Spleen (tissue), 11 donors: ENCODE measurements around the gene GALNT17. TPM values are rescaled to one million over a fixed set of nuclear protein-coding genes. Genes with fewer than 3 reads are reported as not detected.
A peak's percentile ranks its signal among the peaks of the same experiment; 100 is the strongest.

ENCODE experiments used
- DNase-seq: peaks from one replicate; pipeline ENCODE4 v3.0.0-alpha.2; 2020
- H3K27ac ChIP-seq, 8 donors: fragments of 200-600 bp; sonication (generic) in 7 of 8; 1 replicate in 4 of 8; 2 replicates in 4 of 8; pipeline versions ENCODE4 v1.5.0 to v1.8.0; 2016 to 2021; ENCODE audit warnings: inconsistent platforms in 4 of 8, mild to moderate bottlenecking in 4 of 8, moderate library complexity in 1 of 8
- H3K27me3 ChIP-seq, 7 donors: fragments of 200-600 bp; sonication (generic) in 6 of 7; replicated peaks in 1 of 7; 1 replicate in 4 of 7; 2 replicates in 3 of 7; pipeline versions ENCODE4 v1.5.0 to v1.8.0; 2016 to 2021; ENCODE audit warnings: inconsistent platforms in 3 of 7, mild to moderate bottlenecking in 1 of 7
- H3K36me3 ChIP-seq, 6 donors: fragments of 200-600 bp; sonication (generic) in 5 of 6; 1 replicate in 4 of 6; 2 replicates in 2 of 6; pipeline versions ENCODE4 v1.5.0 to v1.8.0; 2016 to 2021; ENCODE audit warnings: inconsistent platforms in 2 of 6
- H3K4me1 ChIP-seq, 6 donors: fragments of 200-600 bp; sonication (generic) in 5 of 6; 1 replicate in 3 of 6; 2 replicates in 3 of 6; pipeline versions ENCODE4 v1.5.0 to v1.8.0; 2016 to 2021; ENCODE audit warnings: inconsistent platforms in 3 of 6
- H3K4me3 ChIP-seq, 8 donors: fragments of 200-600 bp; sonication (generic) in 7 of 8; 1 replicate in 4 of 8; 2 replicates in 4 of 8; pipeline versions ENCODE4 v1.5.0 to v1.8.0; 2016 to 2021; ENCODE audit warnings: inconsistent platforms in 4 of 8, mild to moderate bottlenecking in 4 of 8, moderate library complexity in 2 of 8
- H3K9me3 ChIP-seq, 8 donors: fragments of 200-600 bp; sonication (generic) in 7 of 8; 1 replicate in 4 of 8; 2 replicates in 4 of 8; pipeline versions ENCODE4 v1.5.0 to v1.8.0; 2016 to 2021; ENCODE audit warnings: inconsistent platforms in 4 of 8
- CTCF ChIP-seq, 11 experiments: fragments of 200-600 bp in 7 of 11; fragments of 450-650 bp in 4 of 11; sonication (generic) in 4 of 11; IDR thresholded peaks in 8 of 11; conservative IDR thresholded peaks in 3 of 11; 1 replicate in 7 of 11; 2 replicates in 4 of 11; pipeline versions ENCODE4 v1.4.0 to v1.8.0; 2016 to 2021; ENCODE audit warnings: antibody characterized with exemption in 11 of 11, inconsistent platforms in 4 of 11, mild to moderate bottlenecking in 1 of 11
- POLR2A ChIP-seq, 3 donors: fragments of 450-650 bp; IDR thresholded peaks; one replicate each; pipeline ENCODE4 v1.5.1; 2017; ENCODE audit warnings: antibody characterized with exemption in 3 of 3, mild to moderate bottlenecking in 1 of 3
- POLR2AphosphoS5 ChIP-seq, 3 donors: sonication (generic); formaldehyde crosslinking; IDR thresholded peaks; one replicate each; pipeline ENCODE4 v1.5.1; 2017; ENCODE audit warnings: antibody characterized with exemption in 3 of 3
- WGBS, 5 donors: extraction: QIAGEN DNeasy Blood & Tissue Kit in 3 of 5; methylation state at CpG; one replicate each; pipeline versions ENCODE4 v1.1.5 to v1.1.7; 2013 to 2018; 5-methylcytosine and 5-hydroxymethylcytosine counted together
- intact Hi-C: fragments of 100-400 bp; cut with DNase I; formaldehyde crosslinking; loops from one replicate; pipeline ENCODE4 v1.15.0; 2023; ENCODE audit warnings: low total_unique reads
- polyA plus RNA-seq, 3 donors: library from polyadenylated mRNA; stranded (reverse); fragments of 200-250 nt; gene quantifications; one replicate each; pipeline ENCODE4 v1.2.1, GENCODE V29; 2013
- total RNA-seq, 7 donors: library from RNA; depleted of rRNA in 3 of 7; stranded (reverse); fragments of >200 nt in 3 of 7; fragmentation: NEBNext Ultra II Directional in 4 of 7; extraction: Animal tissue kit (Norgen Biotek cat#: 25700) in 4 of 7; gene quantifications; one replicate each; pipeline versions ENCODE4 v1.1.0 to v1.2.1, GENCODE V29; 2016 to 2021
- donor health status: healthy with polysubstance abuse.
- donor health status: DM: no; HTN: no; CAD: no; lungs with moderate emphysema.
- donor health status: DM: no; HTN: no; CAD: no.
- donor health status: Bipolar disorder and iron deficiency.
- donor health status: healthy.
- donor health status: DM: no; HTN: no; CAD: no.
- donor health status: DM: yes; HTN: yes; CAD: no.

Gene GALNT17
- total and polyA plus RNA-seq, 10 donors: 0.39 to 10.8 (median 3.1) TPM

GRCh38 chr7:71326595-71326994 lies 194.7 kb downstream of the GALNT17 start:
- TF ChIP-seq POLR2AphosphoS5 (IDR thresholded peaks at IDR 0.05): no peak
- no peak for TF ChIP-seq CTCF (IDR thresholded peaks at IDR 0.05 in 8 of 11, conservative IDR thresholded peaks at IDR 0.05 in 3 of 11)
- TF ChIP-seq POLR2A (IDR thresholded peaks at IDR 0.05): no peak
- 14 to 65% (median 55%) methylated on average over 1 of the region's 1 CpG for WGBS, 5 donors
- intact Hi-C loops: no loop called here

DNA sequence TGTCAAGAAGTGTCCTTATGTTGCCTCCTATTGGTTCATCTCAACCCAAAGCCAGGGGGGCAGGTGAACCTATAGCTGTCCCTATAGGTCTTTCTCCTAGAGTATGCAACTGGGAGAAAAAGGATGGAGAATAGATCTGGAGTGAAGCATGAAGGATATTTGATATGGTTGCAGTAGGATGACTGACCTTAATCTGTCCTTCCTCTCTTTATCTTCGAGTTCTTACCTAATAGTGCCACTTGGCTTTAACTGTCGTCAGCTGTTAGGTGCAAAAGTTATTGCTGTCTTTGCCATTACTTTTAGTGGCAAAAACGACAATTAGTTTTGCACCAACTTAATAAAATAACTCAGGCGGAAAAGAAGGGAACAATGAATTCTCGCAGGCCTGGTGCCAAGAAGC lies 196.0 kb downstream of the GALNT17 start:
- TF ChIP-seq POLR2A (IDR thresholded peaks at IDR 0.05) (no peak), POLR2AphosphoS5 (IDR thresholded peaks at IDR 0.05) (no peak), CTCF (IDR thresholded peaks at IDR 0.05 in 8 of 11, conservative IDR thresholded peaks at IDR 0.05 in 3 of 11) (no peak)
- no peak overlapping the region for H3K27ac ChIP-seq
- H3K9me3 ChIP-seq: peaks cover 0 to 10% (median 0%) of the 10 kb centered on the region in 8 donors
- DNase-seq: no peak
- H3K27me3 ChIP-seq: no peaks in the 10 kb centered on the region
- H3K4me3 ChIP-seq: no peak overlapping the region
- WGBS, 5 donors: 64 to 89% (median 81%) methylated on average over 5 of the region's 5 CpGs
- H3K36me3 ChIP-seq: no peaks in the 10 kb centered on the region
- peaks cover 0 to 20% (median 3%) of the 10 kb centered on the region in 6 donors for H3K4me1 ChIP-seq
- intact Hi-C loops: no loop called here

More at GRCh38 chr7:71326595-71326994, 194.7 kb downstream of the GALNT17 start:
- Histone ChIP-seq H3K9me3 (peaks cover 0 to 19% (median 0%) of the 10 kb centered on the region in 8 donors), H3K4me3 (no peak overlapping the region), H3K27ac (no peak overlapping the region), H3K4me1 (peaks cover 0 to 20% (median 3%) of the 10 kb centered on the region in 6 donors), H3K36me3 (no peaks in the 10 kb centered on the region), H3K27me3 (no peaks in the 10 kb centered on the region)
- DNase-seq: no peak

DNA sequence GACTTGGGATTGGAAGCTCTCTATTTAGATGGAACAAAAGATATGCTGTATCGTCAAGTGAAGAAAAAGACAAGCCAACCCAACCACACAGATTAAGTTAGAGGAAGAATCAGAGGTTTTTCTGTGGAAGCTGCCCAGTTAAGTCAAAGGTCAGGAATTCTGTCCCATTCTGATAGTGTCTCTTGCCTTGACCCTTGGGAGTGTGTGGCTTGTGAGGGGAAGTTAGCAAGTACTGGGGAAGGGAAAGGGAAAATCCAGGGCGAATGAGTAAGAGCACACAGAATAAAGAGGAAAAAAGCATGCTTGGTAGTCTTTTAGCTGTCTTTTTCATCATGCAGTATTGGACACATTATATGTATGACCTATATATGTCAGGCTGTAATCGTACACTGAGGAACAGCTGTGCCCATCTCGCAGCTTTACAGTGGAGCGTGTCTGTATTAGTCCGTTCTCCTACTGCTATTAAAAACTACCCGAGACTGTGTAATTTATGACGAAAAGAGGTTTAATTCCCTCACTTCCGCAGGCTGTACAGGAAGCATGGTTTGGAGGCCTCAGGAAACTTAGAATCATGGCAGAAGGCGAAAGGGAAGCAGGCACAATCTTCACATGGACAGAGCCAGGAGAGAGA lies 197.2 kb downstream of the GALNT17 start:
- no peaks in the 10 kb centered on the region for H3K36me3 ChIP-seq
- intact Hi-C loops: no loop called here
- TF ChIP-seq POLR2AphosphoS5 (IDR thresholded peaks at IDR 0.05) (peak in 1 of 3 donors; percentile 65), CTCF (IDR thresholded peaks at IDR 0.05 in 8 of 11, conservative IDR thresholded peaks at IDR 0.05 in 3 of 11) (no peak)
- no peaks in the 10 kb centered on the region for H3K27me3 ChIP-seq
- WGBS, 5 donors: 14 to 34% (median 21%) methylated on average over 10 of the region's 10 CpGs
- no peak overlapping the region for H3K4me3 ChIP-seq
- peaks cover 0 to 9% (median 0%) of the 10 kb centered on the region in 8 donors for H3K9me3 ChIP-seq
- peak overlapping the region in 6 of 8 donors; percentile 10 to 57 (median 34) for H3K27ac ChIP-seq
- H3K4me1 ChIP-seq: peaks cover 0 to 17% (median 3%) of the 10 kb centered on the region in 6 donors
- no peak for DNase-seq

GRCh38 chr7:71332207-71332606 lies 200.3 kb downstream of the GALNT17 start:
- TF ChIP-seq POLR2A (IDR thresholded peaks at IDR 0.05) (no peak), POLR2AphosphoS5 (IDR thresholded peaks at IDR 0.05) (no peak), CTCF (IDR thresholded peaks at IDR 0.05 in 8 of 11, conservative IDR thresholded peaks at IDR 0.05 in 3 of 11) (no peak)
- intact Hi-C loops: no loop called here

More at GRCh38 chr7:71332207-71332606, 200.3 kb downstream of the GALNT17 start:
- Histone ChIP-seq H3K27me3 (no peaks in the 10 kb centered on the region), H3K4me1 (peaks cover 0 to 17% (median 1%) of the 10 kb centered on the region in 6 donors), H3K9me3 (peaks cover 0 to 11% (median 3%) of the 10 kb centered on the region in 8 donors), H3K4me3 (no peak overlapping the region), H3K27ac (no peak overlapping the region), H3K36me3 (no peaks in the 10 kb centered on the region)
- no peak for DNase-seq
- 61 to 80% (median 66%) methylated on average over 4 of the region's 4 CpGs for WGBS, 5 donors
